HCT116 (cell line): ENCODE measurements around the gene SEMA5A. TPM values are rescaled to one million over a fixed set of nuclear protein-coding genes. Genes with fewer than 3 reads are reported as not detected.

Experiments
- ATAC-seq: fragments of 200-7000 bp; cut with Tn5 transposase; 2 replicates; pipeline ENCODE4 v1.9.1; 2020; ENCODE audit warnings: mild to moderate bottlenecking, moderate library complexity
- BruUV-seq: library from RNA; stranded (reverse); fragments of 400-500 nt; replicated peaks from 2 replicates; lab custom pipeline; 2021; lab: Mats Ljungman, UMichigan
- CTCF ChIA-PET: fragments of 300-600 bp; sonication (Branson Sonifier 250); formaldehyde crosslinking; loops from one replicate; lab custom pipeline; 2021; ENCODE audit warnings: antibody characterized with exemption; lab: Charles Lee
- POLR2A ChIA-PET: fragments of 300-600, 350-600 bp; sonication (Branson Sonifier 250); formaldehyde crosslinking; loops from one replicate; lab custom pipeline; 2021; ENCODE audit warnings: antibody characterized with exemption; lab: Charles Lee
- RAD21 ChIA-PET, 2 experiments: fragments of 300-600 bp; sonication (Branson Sonifier 250); formaldehyde crosslinking; loops; one replicate each; lab custom pipeline; 2023; ENCODE audit warnings: low total read pairs in 2 of 2; ENCODE audit not compliant: uncharacterized antibody in 2 of 2, unreplicated experiment in 2 of 2, low non-redundant PET in 1 of 2; lab: Charles Lee
- DNase-seq: peaks from one replicate; pipeline ENCODE4 v3.0.0-alpha.2; 2010; ENCODE audit warnings: low read depth, low spot score
- H2AFZ ChIP-seq: fragments of 200-600 bp; shearing (Covaris generic), sonication (generic); 2 replicates; pipeline ENCODE4 v1.6.1; 2017; ENCODE audit warnings: low read depth, mixed run types, mixed read lengths, antibody characterized with exemption, low read length; ENCODE audit not compliant: poor library complexity, severe bottlenecking
- H3K27ac ChIP-seq: 2 replicates; pipeline ENCODE4 v1.5.1; 2012; ENCODE audit warnings: low read depth, low read length
- H3K27me3 ChIP-seq: fragments of 200-600 bp; sonication (generic); 2 replicates; pipeline ENCODE4 v1.6.1; 2016; ENCODE audit warnings: mixed run types, low read length, mixed read lengths; ENCODE audit not compliant: insufficient read depth
- H3K36me3 ChIP-seq, 2 experiments: fragments of 200-500 bp in 1 of 2; fragments of 200-600 bp in 1 of 2; sonication (Bioruptor generic) in 1 of 2; sonication (generic) in 1 of 2; 2 replicates each; pipeline versions ENCODE4 v1.5.1 to v1.6.1; 2014 to 2016; ENCODE audit warnings: low read length in 2 of 2, inconsistent platforms in 1 of 2, mixed read lengths in 1 of 2, mixed run types in 1 of 2; ENCODE audit not compliant: insufficient read depth in 2 of 2, control insufficient read depth in 1 of 2
- H3K4me1 ChIP-seq, 2 experiments: fragments of 200-600 bp in 1 of 2; sonication (generic) in 1 of 2; 2 replicates each; pipeline versions ENCODE4 v1.5.1 to v1.6.1; 2012 to 2017; ENCODE audit warnings: low read length in 2 of 2, inconsistent platforms in 1 of 2, mild to moderate bottlenecking in 1 of 2, mixed read lengths in 1 of 2, mixed run types in 1 of 2, moderate library complexity in 1 of 2; ENCODE audit not compliant: insufficient read depth in 2 of 2, control insufficient read depth in 1 of 2
- H3K4me2 ChIP-seq: fragments of 200-600 bp; sonication (generic); 2 replicates; pipeline ENCODE4 v1.6.1; 2017; ENCODE audit warnings: mixed run types, low read length, mixed read lengths
- H3K4me3 ChIP-seq, 2 experiments: fragments of 200-600 bp in 1 of 2; sonication (generic) in 1 of 2; replicated peaks in 1 of 2; 2 replicates each; pipeline ENCODE4 v1.5.1; 2011 to 2016; ENCODE audit warnings: low read length in 2 of 2, control low read depth in 1 of 2, low read depth in 1 of 2, mild to moderate bottlenecking in 1 of 2, mixed read lengths in 1 of 2, mixed run types in 1 of 2
- H3K79me2 ChIP-seq: fragments of 200-600 bp; sonication (generic); 2 replicates; pipeline ENCODE4 v1.6.1; 2017; ENCODE audit warnings: mild to moderate bottlenecking, mixed run types, low read length, moderate library complexity, mixed read lengths; ENCODE audit not compliant: insufficient read depth
- H3K9ac ChIP-seq: fragments of 200-600 bp; sonication (generic); 2 replicates; pipeline ENCODE4 v1.6.1; 2016; ENCODE audit warnings: low read length, mixed read lengths
- H3K9me2 ChIP-seq: fragments of 200-600 bp; sonication (generic), shearing (Covaris generic); 2 replicates; pipeline ENCODE4 v1.6.1; 2017; ENCODE audit warnings: mixed run types, mild to moderate bottlenecking, moderate library complexity; ENCODE audit not compliant: insufficient read depth
- H3K9me3 ChIP-seq, 2 experiments: fragments of 200-500 bp in 1 of 2; fragments of 200-600 bp in 1 of 2; sonication (Bioruptor generic) in 1 of 2; sonication (generic) in 1 of 2; 2 replicates each; pipeline ENCODE4 v1.6.1; 2014 to 2017; ENCODE audit warnings: low read length in 2 of 2, mixed read lengths in 2 of 2, inconsistent platforms in 1 of 2, low read depth in 1 of 2, mild to moderate bottlenecking in 1 of 2, mixed run types in 1 of 2, moderate library complexity in 1 of 2; ENCODE audit not compliant: control insufficient read depth in 1 of 2, insufficient read depth in 1 of 2
- H4K20me1 ChIP-seq: fragments of 200-600 bp; sonication (generic), shearing (Covaris generic); 2 replicates; pipeline ENCODE4 v1.6.1; 2017; ENCODE audit warnings: mixed run types, mild to moderate bottlenecking, moderate library complexity; ENCODE audit not compliant: insufficient read depth
- CBX3 ChIP-seq: IDR thresholded peaks from 2 replicates; pipeline ENCODE4 v1.6.1; 2012; ENCODE audit warnings: low read depth
- CEBPB ChIP-seq: IDR thresholded peaks from 2 replicates; pipeline ENCODE4 v1.6.1; 2012; ENCODE audit warnings: low read depth
- EGR1 ChIP-seq: IDR thresholded peaks from 2 replicates; pipeline ENCODE4 v1.6.1; 2012; ENCODE audit warnings: low read depth
- EZH2 ChIP-seq: fragments of 200-600 bp; sonication (generic); IDR thresholded peaks from 2 replicates; pipeline ENCODE4 v1.6.1; 2017; ENCODE audit warnings: antibody characterized with exemption, mixed run types
- EZH2phosphoT487 ChIP-seq: fragments of 200-600 bp; IDR thresholded peaks from 2 replicates; pipeline ENCODE4 v1.6.1; 2018; ENCODE audit warnings: antibody characterized with exemption, borderline replicate concordance
- POLR2A ChIP-seq: IDR thresholded peaks from 2 replicates; pipeline ENCODE4 v1.7.0; 2011; ENCODE audit warnings: borderline replicate concordance; ENCODE audit not compliant: insufficient read depth, insufficient read length; ENCODE audit errors: extremely low read depth
- POLR2AphosphoS5 ChIP-seq: IDR thresholded peaks from 2 replicates; pipeline ENCODE4 v1.6.1; 2011; ENCODE audit warnings: mild to moderate bottlenecking, low read depth, low read length, moderate library complexity
- SIN3A ChIP-seq: IDR thresholded peaks from 2 replicates; pipeline ENCODE4 v1.6.1; 2012; ENCODE audit warnings: low read depth
- SP1 ChIP-seq: IDR thresholded peaks from 2 replicates; pipeline ENCODE4 v1.6.1; 2012; ENCODE audit warnings: low read depth
- TCF7L2 ChIP-seq: IDR thresholded peaks from 2 replicates; pipeline ENCODE4 v1.7.0; 2011; ENCODE audit warnings: borderline replicate concordance, inconsistent platforms; ENCODE audit not compliant: insufficient read depth, insufficient read length; ENCODE audit errors: extremely low read depth
- YY1 ChIP-seq: IDR thresholded peaks from 2 replicates; pipeline ENCODE4 v1.6.1; 2011; ENCODE audit warnings: low read length, low read depth, moderate library complexity, mild to moderate bottlenecking; ENCODE audit not compliant: insufficient replicate concordance; ENCODE audit errors: extremely low read depth
- ZNF274 ChIP-seq: fragments of 200-500 bp; sonication (Bioruptor generic); IDR thresholded peaks from 2 replicates; pipeline ENCODE4 v1.6.1; 2014; ENCODE audit warnings: mild to moderate bottlenecking, low read depth, low read length, inconsistent platforms
- intact Hi-C: fragments of 100-400 bp; cut with micrococcal nuclease; formaldehyde crosslinking; loops from 2 replicates; pipeline ENCODE4 v1.10.0; 2022
- total RNA-seq: library from RNA; stranded (reverse); gene quantifications from one replicate; pipeline ENCODE4 v1.2.1, GENCODE V29; 2021; ENCODE audit not compliant: unreplicated experiment
- TF ChIP-seq, protein P1 (sequence below): IDR thresholded peaks from 2 replicates; pipeline ENCODE4 v1.6.1; 2012
- TF ChIP-seq, protein P2 (sequence below), 3 experiments: fragments of 200-600 bp in 1 of 3; sonication (generic) in 1 of 3; IDR thresholded peaks in 2 of 3; conservative IDR thresholded peaks in 1 of 3; 2 replicates each; pipeline ENCODE4 v1.5.1; 2012 to 2017; ENCODE audit warnings: low read depth in 2 of 3, low read length in 2 of 3, antibody characterized with exemption in 1 of 3, borderline replicate concordance in 1 of 3, control low read depth in 1 of 3, mild to moderate bottlenecking in 1 of 3, mixed read lengths in 1 of 3, mixed run types in 1 of 3, moderate library complexity in 1 of 3; ENCODE audit not compliant: insufficient read depth in 1 of 3
- TF ChIP-seq, protein P3 (sequence below): IDR thresholded peaks from 2 replicates; pipeline ENCODE4 v1.6.1; 2011; ENCODE audit warnings: mild to moderate bottlenecking, low read length, moderate library complexity; ENCODE audit not compliant: insufficient replicate concordance; ENCODE audit errors: extremely low read depth

The SEMA5A gene
- total RNA-seq, 1 experiment from 2014 or later = 0.02 TPM

DNA sequence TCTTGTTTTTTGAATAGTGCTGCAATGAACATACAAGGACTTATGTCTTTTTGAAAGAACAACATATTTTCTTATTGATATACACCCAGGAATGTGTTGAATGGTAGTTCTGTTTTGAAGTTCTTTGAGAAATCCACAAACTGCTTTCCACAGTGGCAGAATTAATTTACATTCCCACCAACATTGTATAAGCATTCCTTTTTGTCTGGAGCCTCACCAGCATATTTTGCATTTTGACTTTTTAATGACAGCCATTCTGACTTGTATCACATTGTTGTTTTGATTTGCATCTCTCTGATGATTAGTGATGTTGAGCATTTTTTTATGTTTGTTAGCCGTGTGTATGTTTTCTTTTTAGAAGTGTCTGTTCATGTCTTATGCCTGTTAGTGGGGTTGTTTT, 524.9 kb downstream of the SEMA5A start:
- Histone ChIP-seq H3K27me3 (no peaks in the 10 kb centered on the region), H2AFZ (no peak overlapping the region), H3K9me3 (peaks cover 3 to 11% of the 10 kb centered on the region in 2 experiments; a peak in 3 of 4 replicates), H4K20me1 (no peaks in the 10 kb centered on the region), H3K36me3 (no peaks in the 10 kb centered on the region)
- TF ChIP-seq, protein P1, sequence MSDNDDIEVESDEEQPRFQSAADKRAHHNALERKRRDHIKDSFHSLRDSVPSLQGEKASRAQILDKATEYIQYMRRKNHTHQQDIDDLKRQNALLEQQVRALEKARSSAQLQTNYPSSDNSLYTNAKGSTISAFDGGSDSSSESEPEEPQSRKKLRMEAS = no peak
- TF ChIP-seq EZH2 (no peak), ZNF274 (no peak), POLR2A (no peak), POLR2AphosphoS5 (no peak), YY1 (no peak), CEBPB (no peak), TCF7L2 (no peak), EGR1 (no peak), EZH2phosphoT487 (no peak), CBX3 (no peak), SIN3A (no peak), SP1 (no peak)
- TF ChIP-seq, protein P2, sequence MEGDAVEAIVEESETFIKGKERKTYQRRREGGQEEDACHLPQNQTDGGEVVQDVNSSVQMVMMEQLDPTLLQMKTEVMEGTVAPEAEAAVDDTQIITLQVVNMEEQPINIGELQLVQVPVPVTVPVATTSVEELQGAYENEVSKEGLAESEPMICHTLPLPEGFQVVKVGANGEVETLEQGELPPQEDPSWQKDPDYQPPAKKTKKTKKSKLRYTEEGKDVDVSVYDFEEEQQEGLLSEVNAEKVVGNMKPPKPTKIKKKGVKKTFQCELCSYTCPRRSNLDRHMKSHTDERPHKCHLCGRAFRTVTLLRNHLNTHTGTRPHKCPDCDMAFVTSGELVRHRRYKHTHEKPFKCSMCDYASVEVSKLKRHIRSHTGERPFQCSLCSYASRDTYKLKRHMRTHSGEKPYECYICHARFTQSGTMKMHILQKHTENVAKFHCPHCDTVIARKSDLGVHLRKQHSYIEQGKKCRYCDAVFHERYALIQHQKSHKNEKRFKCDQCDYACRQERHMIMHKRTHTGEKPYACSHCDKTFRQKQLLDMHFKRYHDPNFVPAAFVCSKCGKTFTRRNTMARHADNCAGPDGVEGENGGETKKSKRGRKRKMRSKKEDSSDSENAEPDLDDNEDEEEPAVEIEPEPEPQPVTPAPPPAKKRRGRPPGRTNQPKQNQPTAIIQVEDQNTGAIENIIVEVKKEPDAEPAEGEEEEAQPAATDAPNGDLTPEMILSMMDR (IDR thresholded peaks at IDR 0.05 in 2 of 3, conservative IDR thresholded peaks at IDR 0.05 in 1 of 3; ENCODE audit: borderline replicate concordance in 1 of 3, insufficient read depth in 1 of 3, low read depth in 2 of 3, low read length in 2 of 3) = no peak
- TF ChIP-seq, protein P3, sequence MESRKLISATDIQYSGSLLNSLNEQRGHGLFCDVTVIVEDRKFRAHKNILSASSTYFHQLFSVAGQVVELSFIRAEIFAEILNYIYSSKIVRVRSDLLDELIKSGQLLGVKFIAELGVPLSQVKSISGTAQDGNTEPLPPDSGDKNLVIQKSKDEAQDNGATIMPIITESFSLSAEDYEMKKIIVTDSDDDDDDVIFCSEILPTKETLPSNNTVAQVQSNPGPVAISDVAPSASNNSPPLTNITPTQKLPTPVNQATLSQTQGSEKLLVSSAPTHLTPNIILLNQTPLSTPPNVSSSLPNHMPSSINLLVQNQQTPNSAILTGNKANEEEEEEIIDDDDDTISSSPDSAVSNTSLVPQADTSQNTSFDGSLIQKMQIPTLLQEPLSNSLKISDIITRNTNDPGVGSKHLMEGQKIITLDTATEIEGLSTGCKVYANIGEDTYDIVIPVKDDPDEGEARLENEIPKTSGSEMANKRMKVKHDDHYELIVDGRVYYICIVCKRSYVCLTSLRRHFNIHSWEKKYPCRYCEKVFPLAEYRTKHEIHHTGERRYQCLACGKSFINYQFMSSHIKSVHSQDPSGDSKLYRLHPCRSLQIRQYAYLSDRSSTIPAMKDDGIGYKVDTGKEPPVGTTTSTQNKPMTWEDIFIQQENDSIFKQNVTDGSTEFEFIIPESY = no peak
- TF ChIP-seq, all 23 proteins: peak for 0
- POLR2A ChIA-PET = no interaction called here
- H3K4me2 ChIP-seq = no peak overlapping the region
- CTCF ChIA-PET = no interaction called here
- no peak overlapping the region for H3K4me3 ChIP-seq
- no TSS peak for BruUV-seq
- H3K9me2 ChIP-seq = no peaks in the 10 kb centered on the region
- H3K79me2 ChIP-seq = no peaks in the 10 kb centered on the region
- no peaks in the 10 kb centered on the region for H3K4me1 ChIP-seq
- RAD21 ChIA-PET = no interaction called here
- intact Hi-C loops = no loop called here
- no peak overlapping the region for H3K27ac ChIP-seq
- H3K9ac ChIP-seq = no peak overlapping the region
- DNase-seq = no peak
- no peak for ATAC-seq
